ENCODE measurements around the gene TNS1. TPM values are rescaled to one million over a fixed set of nuclear protein-coding genes. Genes with fewer than 3 reads are reported as not detected.

The TNS1 gene
- total and polyA plus RNA-seq, 2 donors: 8.3 to 21.3 TPM

DNA sequence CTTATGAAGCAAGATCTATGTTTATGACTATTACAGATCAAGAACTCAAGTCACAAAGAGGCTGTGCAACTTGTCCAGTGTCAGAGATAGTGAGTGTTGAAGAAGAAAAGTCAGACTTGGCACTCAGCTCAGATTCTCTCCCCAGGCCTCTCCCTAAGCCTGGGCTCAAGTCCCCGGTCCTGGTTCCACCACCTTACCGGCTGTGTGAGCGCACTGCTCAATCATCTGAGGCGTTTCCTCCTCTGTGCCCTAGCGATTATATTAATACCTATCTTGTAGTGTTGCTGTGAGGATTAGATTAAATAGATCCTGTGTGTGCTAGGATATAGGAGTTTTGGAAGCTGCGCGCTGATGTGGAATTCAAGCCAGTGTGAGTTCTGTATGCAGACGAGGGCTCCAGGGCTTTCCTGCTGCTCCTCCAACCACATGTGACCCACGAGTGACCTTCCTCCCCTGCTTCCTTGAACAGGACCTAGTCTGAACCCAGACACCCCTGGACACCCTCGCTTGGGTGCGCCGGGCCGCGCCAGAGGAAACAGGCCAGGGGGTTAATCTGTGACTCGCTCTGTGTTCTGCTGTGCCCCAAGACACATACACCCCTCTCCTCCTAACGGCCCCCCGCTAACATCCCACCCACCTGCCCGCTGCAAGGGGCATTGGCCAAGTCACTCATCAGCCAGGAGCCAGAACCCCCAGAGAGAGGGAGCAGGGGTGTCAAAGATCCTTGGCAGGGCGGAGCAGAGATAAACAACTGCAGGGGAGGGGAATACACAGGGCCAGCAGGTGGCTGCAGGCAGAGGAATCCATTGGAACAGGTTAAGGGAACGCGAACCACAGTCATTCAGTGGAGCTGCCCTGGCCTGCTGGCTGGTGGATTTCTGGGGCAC is 38.3 kb downstream of the TNS1 start:
- no peak overlapping the region for H3K27ac ChIP-seq (ENCODE audit: low read depth in 1 of 2, low read length in 1 of 2)
- H3K27me3 ChIP-seq (ENCODE audit: control insufficient read depth in 2 of 2, insufficient read depth in 1 of 2, low read length in 1 of 2): no peaks in the 10 kb centered on the region
- 93% methylated on average over 21 of the region's 21 CpGs for WGBS
- no peak for DNase-seq (ENCODE audit: low read depth in 6 of 9, low spot score in 9 of 9)
- peaks cover 0 to 3% of the 10 kb centered on the region in 2 donors for H3K4me1 ChIP-seq (ENCODE audit: control insufficient read depth in 2 of 2, insufficient read depth in 2 of 2, low read length in 2 of 2)
- no peaks in the 10 kb centered on the region for H3K9me3 ChIP-seq (ENCODE audit: control insufficient read depth in 2 of 2, insufficient read depth in 1 of 2, low read length in 1 of 2)
- H3K36me3 ChIP-seq (ENCODE audit: control insufficient read depth in 2 of 2, insufficient read depth in 2 of 2, low read length in 1 of 2): no peaks in the 10 kb centered on the region
- no peak overlapping the region for H3K4me3 ChIP-seq (ENCODE audit: low read length in 2 of 2)

DNA sequence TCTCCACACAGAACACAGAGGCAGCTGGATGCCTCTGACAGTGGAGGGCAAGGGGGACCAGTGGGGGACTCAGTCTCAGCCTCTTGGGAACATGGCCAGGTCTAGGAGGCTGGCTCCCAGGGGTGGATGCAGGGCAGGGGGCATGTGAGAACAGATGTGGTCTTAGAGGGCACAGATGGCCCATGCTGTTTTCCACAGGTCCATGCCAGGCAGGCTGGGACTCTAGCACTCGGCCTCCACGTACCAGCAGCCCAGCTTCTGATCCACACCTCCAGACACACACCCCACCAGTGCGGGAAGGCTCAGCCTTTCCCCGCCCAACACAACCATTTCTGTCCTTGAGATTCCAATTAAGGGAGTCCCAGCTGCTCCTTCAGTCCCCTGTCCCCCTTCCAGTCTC is 42.4 kb downstream of the TNS1 start:
- no peak for DNase-seq (ENCODE audit: low read depth in 6 of 9, low spot score in 9 of 9)

DNA sequence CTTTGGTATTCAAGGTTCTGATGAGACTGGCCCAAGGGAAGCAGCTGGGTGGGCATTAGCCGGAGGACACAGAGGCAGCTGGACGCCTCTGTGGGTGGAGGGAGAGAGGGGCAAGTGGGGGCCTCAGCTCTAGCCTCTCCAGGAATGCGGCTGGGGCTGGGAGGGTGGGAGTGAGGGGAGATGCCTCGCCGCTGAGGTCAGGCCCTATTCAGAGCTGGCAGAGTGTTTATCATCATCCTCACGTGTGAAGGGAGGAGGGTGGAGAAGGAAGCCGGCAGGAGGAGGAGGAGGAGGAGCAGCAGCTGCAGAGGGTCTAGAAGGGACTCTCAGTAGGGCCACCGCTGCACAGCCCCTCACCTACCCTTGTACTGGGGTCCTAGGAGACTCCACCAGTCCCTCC is 43.1 kb downstream of the TNS1 start:
- no peak for DNase-seq (ENCODE audit: low read depth in 6 of 9, low spot score in 9 of 9)
- Histone ChIP-seq H3K4me1 (ENCODE audit: control insufficient read depth in 2 of 2, insufficient read depth in 2 of 2, low read length in 2 of 2) (no peaks in the 10 kb centered on the region), H3K4me3 (ENCODE audit: low read length in 2 of 2) (no peak overlapping the region), H3K27me3 (ENCODE audit: control insufficient read depth in 2 of 2, insufficient read depth in 1 of 2, low read length in 1 of 2) (no peaks in the 10 kb centered on the region), H3K27ac (ENCODE audit: low read depth in 1 of 2, low read length in 1 of 2) (no peak overlapping the region), H3K36me3 (ENCODE audit: control insufficient read depth in 2 of 2, insufficient read depth in 2 of 2, low read length in 1 of 2) (no peaks in the 10 kb centered on the region), H3K9me3 (ENCODE audit: control insufficient read depth in 2 of 2, insufficient read depth in 1 of 2, low read length in 1 of 2) (no peaks in the 10 kb centered on the region)
- WGBS: 94% methylated on average over 8 of the region's 8 CpGs

More for the DNA sequence above, 42.4 kb downstream of the TNS1 start:
- H3K27me3 ChIP-seq (ENCODE audit: control insufficient read depth in 2 of 2, insufficient read depth in 1 of 2, low read length in 1 of 2): no peaks in the 10 kb centered on the region
- no peaks in the 10 kb centered on the region for H3K9me3 ChIP-seq (ENCODE audit: control insufficient read depth in 2 of 2, insufficient read depth in 1 of 2, low read length in 1 of 2)
- no peaks in the 10 kb centered on the region for H3K4me1 ChIP-seq (ENCODE audit: control insufficient read depth in 2 of 2, insufficient read depth in 2 of 2, low read length in 2 of 2)
- H3K27ac ChIP-seq (ENCODE audit: low read depth in 1 of 2, low read length in 1 of 2): no peak overlapping the region
- H3K4me3 ChIP-seq (ENCODE audit: low read length in 2 of 2): no peak overlapping the region
- H3K36me3 ChIP-seq (ENCODE audit: control insufficient read depth in 2 of 2, insufficient read depth in 2 of 2, low read length in 1 of 2): no peaks in the 10 kb centered on the region
- WGBS: 97% methylated on average over 4 of the region's 4 CpGs

- no peak for DNase-seq (ENCODE audit: low read depth in 6 of 9, low spot score in 9 of 9)
- no peak overlapping the region for H3K27ac ChIP-seq (ENCODE audit: low read depth in 1 of 2, low read length in 1 of 2)
Measured at GRCh38 chr2:217958884-217959225, 43.9 kb downstream of the TNS1 start.

GRCh38 chr2:217958206-217958883 is 44.5 kb downstream of the TNS1 start:
- no peak for DNase-seq (ENCODE audit: low read depth in 6 of 9, low spot score in 9 of 9)
- Histone ChIP-seq H3K4me3 (ENCODE audit: low read length in 2 of 2) (no peak overlapping the region), H3K36me3 (ENCODE audit: control insufficient read depth in 2 of 2, insufficient read depth in 2 of 2, low read length in 1 of 2) (no peaks in the 10 kb centered on the region), H3K9me3 (ENCODE audit: control insufficient read depth in 2 of 2, insufficient read depth in 1 of 2, low read length in 1 of 2) (no peaks in the 10 kb centered on the region), H3K27ac (ENCODE audit: low read depth in 1 of 2, low read length in 1 of 2) (no peak overlapping the region), H3K4me1 (ENCODE audit: control insufficient read depth in 2 of 2, insufficient read depth in 2 of 2, low read length in 2 of 2) (no peaks in the 10 kb centered on the region), H3K27me3 (ENCODE audit: control insufficient read depth in 2 of 2, insufficient read depth in 1 of 2, low read length in 1 of 2) (no peaks in the 10 kb centered on the region)
- 93% methylated on average over 16 of the region's 16 CpGs for WGBS

More at GRCh38 chr2:217958884-217959225, 43.9 kb downstream of the TNS1 start:
- no peaks in the 10 kb centered on the region for H3K4me1 ChIP-seq (ENCODE audit: control insufficient read depth in 2 of 2, insufficient read depth in 2 of 2, low read length in 2 of 2)
- H3K27me3 ChIP-seq (ENCODE audit: control insufficient read depth in 2 of 2, insufficient read depth in 1 of 2, low read length in 1 of 2): no peaks in the 10 kb centered on the region
- H3K9me3 ChIP-seq (ENCODE audit: control insufficient read depth in 2 of 2, insufficient read depth in 1 of 2, low read length in 1 of 2): no peaks in the 10 kb centered on the region
- no peaks in the 10 kb centered on the region for H3K36me3 ChIP-seq (ENCODE audit: control insufficient read depth in 2 of 2, insufficient read depth in 2 of 2, low read length in 1 of 2)
- H3K4me3 ChIP-seq (ENCODE audit: low read length in 2 of 2): no peak overlapping the region
- over 99% methylated on average over 3 of the region's 3 CpGs for WGBS

- Histone ChIP-seq H3K4me3 (ENCODE audit: low read length in 2 of 2) (no peak overlapping the region), H3K27me3 (ENCODE audit: control insufficient read depth in 2 of 2, insufficient read depth in 1 of 2, low read length in 1 of 2) (no peaks in the 10 kb centered on the region), H3K9me3 (ENCODE audit: control insufficient read depth in 2 of 2, insufficient read depth in 1 of 2, low read length in 1 of 2) (no peaks in the 10 kb centered on the region), H3K27ac (ENCODE audit: low read depth in 1 of 2, low read length in 1 of 2) (no peak overlapping the region), H3K4me1 (ENCODE audit: control insufficient read depth in 2 of 2, insufficient read depth in 2 of 2, low read length in 2 of 2) (no peaks in the 10 kb centered on the region), H3K36me3 (ENCODE audit: control insufficient read depth in 2 of 2, insufficient read depth in 2 of 2, low read length in 1 of 2) (no peaks in the 10 kb centered on the region)
- no peak for DNase-seq (ENCODE audit: low read depth in 6 of 9, low spot score in 9 of 9)
- WGBS: 94% methylated on average over 16 of the region's 16 CpGs
Measured at GRCh38 chr2:217956586-217957457, 46.0 kb downstream of the TNS1 start.

DNA sequence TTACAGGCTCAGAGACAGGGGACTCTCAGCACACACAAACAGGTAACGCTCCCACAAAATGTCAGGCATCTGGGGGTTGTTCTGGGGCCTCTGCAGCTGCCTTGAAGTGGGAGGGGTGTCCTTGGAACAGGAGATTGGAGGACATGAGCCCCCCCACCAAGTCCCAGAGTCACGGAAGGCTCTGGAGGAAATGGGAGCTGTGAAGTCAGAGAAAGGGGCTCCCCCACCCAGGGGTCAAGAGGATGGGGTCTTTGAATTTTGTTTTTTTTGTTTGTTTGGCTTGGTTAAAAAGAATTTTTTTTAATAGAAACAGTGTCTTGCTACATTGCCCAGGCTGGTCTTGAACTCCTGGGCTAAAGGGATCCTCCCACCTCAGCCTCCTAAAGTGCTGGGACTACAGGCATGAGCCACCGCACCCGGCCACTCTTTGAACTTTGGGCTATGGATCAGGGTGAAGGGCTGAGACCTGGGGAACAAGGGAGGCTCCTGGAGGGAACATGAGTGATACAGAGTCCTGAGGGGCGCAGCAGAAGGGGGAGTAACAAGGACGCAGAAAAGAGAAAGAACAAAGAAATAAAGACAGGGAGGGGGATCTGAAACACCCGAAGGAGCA is 46.8 kb downstream of the TNS1 start:
- H3K27ac ChIP-seq (ENCODE audit: low read depth in 1 of 2, low read length in 1 of 2): no peak overlapping the region
- H3K36me3 ChIP-seq (ENCODE audit: control insufficient read depth in 2 of 2, insufficient read depth in 2 of 2, low read length in 1 of 2): no peaks in the 10 kb centered on the region
- no peaks in the 10 kb centered on the region for H3K27me3 ChIP-seq (ENCODE audit: control insufficient read depth in 2 of 2, insufficient read depth in 1 of 2, low read length in 1 of 2)
- no peak for DNase-seq (ENCODE audit: low read depth in 6 of 9, low spot score in 9 of 9)
- H3K4me3 ChIP-seq (ENCODE audit: low read length in 2 of 2): no peak overlapping the region
- WGBS: 76% methylated on average over 7 of the region's 7 CpGs
- H3K9me3 ChIP-seq (ENCODE audit: control insufficient read depth in 2 of 2, insufficient read depth in 1 of 2, low read length in 1 of 2): no peaks in the 10 kb centered on the region
- no peaks in the 10 kb centered on the region for H3K4me1 ChIP-seq (ENCODE audit: control insufficient read depth in 2 of 2, insufficient read depth in 2 of 2, low read length in 2 of 2)

DNA sequence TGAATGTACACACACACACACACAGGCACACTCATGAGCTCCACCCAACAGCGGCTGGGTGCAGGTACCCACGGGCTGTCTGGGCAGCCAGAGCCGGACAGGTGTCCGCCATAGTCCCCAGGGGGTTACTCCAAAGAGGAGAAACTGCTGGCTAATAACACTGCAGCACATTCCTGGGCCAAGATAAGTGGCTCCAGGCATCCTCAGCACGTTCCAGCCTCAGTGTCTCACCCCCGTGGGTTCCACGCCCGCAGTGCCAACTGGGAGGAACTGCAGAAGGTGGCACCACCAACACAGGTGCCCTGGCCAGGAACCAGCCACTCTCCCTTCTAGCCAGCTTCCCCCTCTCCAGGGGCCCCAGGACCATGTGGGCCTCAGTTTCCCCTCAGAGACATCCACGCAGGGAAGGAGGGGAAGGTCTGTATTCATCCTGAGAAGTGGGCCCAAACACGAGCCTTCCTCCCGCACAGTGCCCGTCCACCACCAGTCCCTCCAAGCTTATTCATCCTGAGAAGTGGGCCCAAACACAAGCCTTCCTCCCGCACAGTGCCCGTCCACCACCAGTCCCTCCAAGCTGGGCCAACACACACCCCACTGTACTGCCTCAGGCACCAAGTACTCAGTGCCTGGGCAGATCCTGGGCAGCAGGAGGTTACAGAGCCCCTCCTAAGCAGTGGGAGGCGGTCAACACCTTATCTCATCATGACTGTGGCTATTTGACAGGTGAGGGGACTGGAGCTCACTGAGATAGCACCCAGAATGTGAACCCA is 47.6 kb downstream of the TNS1 start:
- no peak for DNase-seq (ENCODE audit: low read depth in 6 of 9, low spot score in 9 of 9)

More for the DNA sequence above, 47.6 kb downstream of the TNS1 start:
- H3K4me1 ChIP-seq (ENCODE audit: control insufficient read depth in 2 of 2, insufficient read depth in 2 of 2, low read length in 2 of 2): peaks cover 0 to 5% of the 10 kb centered on the region in 2 donors
- H3K36me3 ChIP-seq (ENCODE audit: control insufficient read depth in 2 of 2, insufficient read depth in 2 of 2, low read length in 1 of 2): no peaks in the 10 kb centered on the region
- no peaks in the 10 kb centered on the region for H3K9me3 ChIP-seq (ENCODE audit: control insufficient read depth in 2 of 2, insufficient read depth in 1 of 2, low read length in 1 of 2)
- H3K4me3 ChIP-seq (ENCODE audit: low read length in 2 of 2): no peak overlapping the region
- no peaks in the 10 kb centered on the region for H3K27me3 ChIP-seq (ENCODE audit: control insufficient read depth in 2 of 2, insufficient read depth in 1 of 2, low read length in 1 of 2)
- WGBS: 96% methylated on average over 15 of the region's 15 CpGs
- H3K27ac ChIP-seq (ENCODE audit: low read depth in 1 of 2, low read length in 1 of 2): no peak overlapping the region

Data from thymus (tissue), 11 donors.